A673 (cell line): ENCODE measurements around the gene EFNA5. TPM values are rescaled to one million over a fixed set of nuclear protein-coding genes. Genes with fewer than 3 reads are reported as not detected.

Experiments
- BruUV-seq: library from RNA; stranded (reverse); fragments of 400-500 nt; replicated peaks from 2 replicates; lab custom pipeline; 2021; lab: Mats Ljungman, UMichigan
- CTCF ChIA-PET: fragments of 300-600 bp; sonication (Branson Sonifier 250); formaldehyde crosslinking; loops from one replicate; lab custom pipeline; 2022; ENCODE audit warnings: antibody characterized with exemption; lab: Charles Lee
- POLR2A ChIA-PET: fragments of 300-600 bp; sonication (Branson Sonifier 250); formaldehyde crosslinking; loops from one replicate; lab custom pipeline; 2022; ENCODE audit warnings: antibody characterized with exemption; ENCODE audit not compliant: low non-redundant PET; lab: Charles Lee
- DNase-seq: peaks from one replicate; pipeline ENCODE4 v3.0.0-alpha.2; 2015; ENCODE audit warnings: low spot score
- H3K27ac ChIP-seq: fragments of 200-600 bp; sonication (generic); 2 replicates; pipeline ENCODE4 v1.5.1; 2016; ENCODE audit warnings: mixed run types, low read depth, mild to moderate bottlenecking, mixed read lengths, antibody characterized with exemption, low read length; ENCODE audit not compliant: poor library complexity, severe bottlenecking
- H3K27me3 ChIP-seq: fragments of 200-600 bp; sonication (generic); replicated peaks from 2 replicates; pipeline ENCODE4 v1.6.1; 2017; ENCODE audit warnings: mixed run types, low read depth, mild to moderate bottlenecking, mixed read lengths, antibody characterized with exemption, low read length; ENCODE audit not compliant: insufficient read depth, poor library complexity
- H3K36me3 ChIP-seq: fragments of 200-600 bp; sonication (generic); 2 replicates; pipeline ENCODE4 v1.6.1; 2016; ENCODE audit warnings: mixed run types, mild to moderate bottlenecking, mixed read lengths, antibody characterized with exemption, low read length; ENCODE audit not compliant: insufficient read depth, poor library complexity, severe bottlenecking
- H3K4me1 ChIP-seq: fragments of 200-600 bp; sonication (generic); 2 replicates; pipeline ENCODE4 v1.6.1; 2017; ENCODE audit warnings: mixed run types, mild to moderate bottlenecking, mixed read lengths, antibody characterized with exemption, low read length; ENCODE audit not compliant: insufficient read depth, poor library complexity, severe bottlenecking
- H3K4me3 ChIP-seq: fragments of 200-600 bp; sonication (generic); 2 replicates; pipeline ENCODE4 v1.5.1; 2016; ENCODE audit warnings: low read depth, mixed run types, mild to moderate bottlenecking, mixed read lengths, low read length; ENCODE audit not compliant: poor library complexity, severe bottlenecking
- H3K9me3 ChIP-seq: fragments of 200-600 bp; sonication (generic); 2 replicates; pipeline ENCODE4 v1.6.1; 2016; ENCODE audit warnings: mixed run types, low read depth, mild to moderate bottlenecking, mixed read lengths, antibody characterized with exemption, low read length; ENCODE audit not compliant: poor library complexity, severe bottlenecking
- EZH2 ChIP-seq: fragments of 200-600 bp; sonication (generic); IDR thresholded peaks from 2 replicates; pipeline ENCODE4 v1.6.1; 2017; ENCODE audit warnings: borderline replicate concordance, low read depth, mild to moderate bottlenecking, mixed read lengths, antibody characterized with exemption, low read length; ENCODE audit not compliant: poor library complexity, severe bottlenecking
- intact Hi-C: fragments of 100-400 bp; cut with micrococcal nuclease; formaldehyde crosslinking; loops from one replicate; pipeline ENCODE4 v1.10.0; 2022; ENCODE audit not compliant: unreplicated experiment
- total RNA-seq: library from RNA; stranded (reverse); gene quantifications from 2 replicates; pipeline ENCODE4 v1.2.3, GENCODE V29; 2021
- TF ChIP-seq, protein P1 (sequence below): fragments of 300-800, 200-600 bp; sonication (generic); conservative IDR thresholded peaks from 2 replicates; pipeline ENCODE4 v1.5.1; 2017; ENCODE audit warnings: low read depth, mild to moderate bottlenecking, antibody characterized with exemption, low read length, moderate library complexity, mixed read lengths

EFNA5 gene
- total RNA-seq, 1 experiment from 2014 or later = 16.7 TPM

GRCh38 chr5:107439832-107440231 is 230.9 kb downstream of the EFNA5 start:
- no peaks in the 10 kb centered on the region for H3K9me3 ChIP-seq
- H3K27ac ChIP-seq = no peak overlapping the region
- H3K4me3 ChIP-seq = no peak overlapping the region
- no peaks in the 10 kb centered on the region for H3K36me3 ChIP-seq
- CTCF ChIA-PET = no interaction called here
- H3K4me1 ChIP-seq = peaks cover 17% of the 10 kb centered on the region
- BruUV-seq = no TSS peak
- no peak for DNase-seq
- POLR2A ChIA-PET = no interaction called here
- intact Hi-C loops = no loop called here
- no peak for TF ChIP-seq EZH2
- TF ChIP-seq, protein P1, sequence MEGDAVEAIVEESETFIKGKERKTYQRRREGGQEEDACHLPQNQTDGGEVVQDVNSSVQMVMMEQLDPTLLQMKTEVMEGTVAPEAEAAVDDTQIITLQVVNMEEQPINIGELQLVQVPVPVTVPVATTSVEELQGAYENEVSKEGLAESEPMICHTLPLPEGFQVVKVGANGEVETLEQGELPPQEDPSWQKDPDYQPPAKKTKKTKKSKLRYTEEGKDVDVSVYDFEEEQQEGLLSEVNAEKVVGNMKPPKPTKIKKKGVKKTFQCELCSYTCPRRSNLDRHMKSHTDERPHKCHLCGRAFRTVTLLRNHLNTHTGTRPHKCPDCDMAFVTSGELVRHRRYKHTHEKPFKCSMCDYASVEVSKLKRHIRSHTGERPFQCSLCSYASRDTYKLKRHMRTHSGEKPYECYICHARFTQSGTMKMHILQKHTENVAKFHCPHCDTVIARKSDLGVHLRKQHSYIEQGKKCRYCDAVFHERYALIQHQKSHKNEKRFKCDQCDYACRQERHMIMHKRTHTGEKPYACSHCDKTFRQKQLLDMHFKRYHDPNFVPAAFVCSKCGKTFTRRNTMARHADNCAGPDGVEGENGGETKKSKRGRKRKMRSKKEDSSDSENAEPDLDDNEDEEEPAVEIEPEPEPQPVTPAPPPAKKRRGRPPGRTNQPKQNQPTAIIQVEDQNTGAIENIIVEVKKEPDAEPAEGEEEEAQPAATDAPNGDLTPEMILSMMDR = no peak
- H3K27me3 ChIP-seq = no peaks in the 10 kb centered on the region

GRCh38 chr5:107437986-107438510 is 232.7 kb downstream of the EFNA5 start:
- H3K9me3 ChIP-seq = no peaks in the 10 kb centered on the region
- no peak overlapping the region for H3K27ac ChIP-seq
- intact Hi-C loops = no loop called here
- no peaks in the 10 kb centered on the region for H3K36me3 ChIP-seq
- peaks cover 5% of the 10 kb centered on the region for H3K4me1 ChIP-seq
- H3K27me3 ChIP-seq = no peaks in the 10 kb centered on the region
- TF ChIP-seq, protein P1 = no peak
- no peak for TF ChIP-seq EZH2
- CTCF ChIA-PET = no interaction called here
- BruUV-seq = no TSS peak
- H3K4me3 ChIP-seq = no peak overlapping the region
- POLR2A ChIA-PET = no interaction called here
- DNase-seq = no peak

DNA sequence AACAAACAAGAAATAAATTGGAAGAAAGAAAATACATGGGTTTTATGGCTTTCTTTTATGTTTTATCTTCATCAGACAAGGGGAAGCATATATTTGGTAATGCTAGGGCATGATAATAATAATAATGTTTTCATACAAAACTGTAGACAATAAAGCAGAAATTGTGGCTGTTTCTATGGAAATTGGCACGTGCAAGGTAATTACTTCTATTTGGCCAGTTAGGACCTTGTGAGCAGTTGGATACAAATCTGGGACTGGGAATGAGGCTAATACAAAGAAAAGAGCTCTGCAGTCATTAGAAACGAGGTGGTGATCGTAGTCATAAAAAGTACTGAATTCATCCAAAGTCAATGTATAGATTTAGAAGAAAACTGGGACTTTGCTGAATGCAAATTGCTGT is 233.6 kb downstream of the EFNA5 start:
- Histone ChIP-seq H3K4me1 (peaks cover 5% of the 10 kb centered on the region), H3K9me3 (no peaks in the 10 kb centered on the region), H3K4me3 (no peak overlapping the region), H3K27me3 (no peaks in the 10 kb centered on the region), H3K36me3 (no peaks in the 10 kb centered on the region), H3K27ac (no peak overlapping the region)
- intact Hi-C loops = no loop called here
- ChIA-PET POLR2A (no interaction called here), CTCF (no interaction called here)
- BruUV-seq = no TSS peak
- TF ChIP-seq, protein P1 = no peak
- no peak for TF ChIP-seq EZH2
- DNase-seq = no peak
